NCI-H69 (cell line): ENCODE results near the gene RAPSN.

Experiments
- DNase-seq: peaks from one replicate; lab custom pipeline; 2025; lab: John Stamatoyannopoulos, UW

RAPSN gene

DNA sequence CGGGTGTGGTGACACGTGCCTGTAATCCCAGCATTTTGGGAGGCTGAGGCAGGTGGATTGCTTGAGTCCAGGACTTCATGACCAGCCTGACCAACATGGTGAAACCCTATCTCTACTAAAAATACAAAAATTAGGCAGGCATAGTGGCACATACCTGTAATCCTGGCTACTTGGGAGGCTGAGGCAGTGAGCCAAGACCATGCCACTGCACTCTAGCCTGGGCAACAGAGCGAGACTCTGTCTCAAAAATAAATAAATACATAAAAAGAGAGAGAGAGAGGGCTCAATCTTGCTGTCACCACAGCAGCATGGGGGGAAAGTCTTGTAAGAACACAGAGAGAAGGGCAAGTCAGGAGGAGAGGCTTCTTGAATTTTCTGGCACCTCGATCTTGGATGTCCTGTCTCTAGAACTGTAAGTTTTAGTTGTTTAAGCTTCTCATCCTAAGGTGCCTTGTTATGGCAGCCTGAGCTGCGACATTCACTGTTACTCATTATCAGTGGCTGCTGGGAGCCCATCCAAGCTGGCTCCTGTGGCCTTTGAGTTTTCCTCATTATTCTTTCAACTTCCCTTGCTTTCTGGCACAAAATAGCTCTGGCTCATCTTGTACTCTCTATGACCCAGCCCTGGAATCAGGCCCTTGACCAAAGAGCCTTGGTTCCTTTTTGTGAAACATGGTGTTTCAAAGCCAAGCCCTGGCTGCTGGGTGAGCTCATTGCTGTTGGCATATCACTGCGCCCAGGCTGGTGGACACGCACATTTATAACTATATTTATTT lies 14.7 kb downstream of the RAPSN start:
- DNase-seq: no peak

GRCh38 chr11:47433157-47433556 lies 15.8 kb downstream of the RAPSN start:
- no peak for DNase-seq

DNA sequence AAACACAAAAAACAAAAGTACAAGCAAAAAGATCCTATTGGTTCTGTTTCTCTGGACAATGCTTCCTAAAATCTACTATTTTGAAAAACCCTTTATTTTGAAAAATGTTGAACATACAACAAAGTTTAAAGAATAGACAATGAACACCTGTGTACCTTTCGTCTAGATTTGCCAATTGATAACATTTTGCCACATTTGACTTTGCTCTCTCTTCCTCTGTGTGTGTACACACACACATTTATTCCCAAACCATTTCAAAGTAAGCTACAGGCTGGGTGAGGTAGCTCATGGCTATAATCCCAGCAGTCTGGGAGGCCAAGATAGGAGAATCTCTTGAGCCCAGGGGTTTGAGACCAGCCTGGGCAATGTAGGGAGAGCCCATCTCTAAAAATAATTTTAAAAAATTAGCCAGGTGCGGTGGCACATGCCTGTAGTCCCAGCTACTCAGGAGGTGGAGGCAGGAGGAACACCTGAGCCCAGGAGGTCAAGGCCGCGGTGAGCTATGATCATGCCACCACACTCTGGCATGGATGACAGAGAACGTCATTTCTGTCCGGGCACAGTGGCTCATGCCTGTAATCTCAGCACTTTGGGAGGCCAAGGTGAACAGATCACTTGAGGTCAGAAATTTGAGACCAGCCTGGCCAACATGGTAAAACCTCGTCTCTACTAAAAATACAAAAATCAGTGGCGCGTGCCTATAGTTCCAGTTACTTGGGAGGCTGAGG lies 17.4 kb downstream of the RAPSN start:
- no peak for DNase-seq

DNA sequence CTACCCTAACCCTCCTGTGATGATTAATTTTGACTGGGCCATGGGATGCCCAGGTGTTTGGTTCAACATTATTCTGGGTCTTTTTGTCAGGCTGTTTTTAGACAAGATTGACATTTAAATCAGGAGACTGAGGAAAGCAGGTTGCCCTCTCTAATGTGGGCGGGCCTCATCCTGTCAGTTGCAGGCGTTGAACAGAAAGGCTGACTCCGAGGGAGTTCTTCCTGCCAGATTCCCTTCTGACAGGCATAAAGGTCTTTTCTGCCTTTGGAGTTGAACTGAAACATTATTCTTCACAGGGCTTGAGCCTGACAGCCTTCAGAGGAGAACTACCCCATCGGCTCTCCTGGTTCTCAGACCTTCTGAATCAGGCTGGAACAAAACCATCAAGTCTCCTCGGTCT lies 18.4 kb downstream of the RAPSN start:
- no peak for DNase-seq

DNA sequence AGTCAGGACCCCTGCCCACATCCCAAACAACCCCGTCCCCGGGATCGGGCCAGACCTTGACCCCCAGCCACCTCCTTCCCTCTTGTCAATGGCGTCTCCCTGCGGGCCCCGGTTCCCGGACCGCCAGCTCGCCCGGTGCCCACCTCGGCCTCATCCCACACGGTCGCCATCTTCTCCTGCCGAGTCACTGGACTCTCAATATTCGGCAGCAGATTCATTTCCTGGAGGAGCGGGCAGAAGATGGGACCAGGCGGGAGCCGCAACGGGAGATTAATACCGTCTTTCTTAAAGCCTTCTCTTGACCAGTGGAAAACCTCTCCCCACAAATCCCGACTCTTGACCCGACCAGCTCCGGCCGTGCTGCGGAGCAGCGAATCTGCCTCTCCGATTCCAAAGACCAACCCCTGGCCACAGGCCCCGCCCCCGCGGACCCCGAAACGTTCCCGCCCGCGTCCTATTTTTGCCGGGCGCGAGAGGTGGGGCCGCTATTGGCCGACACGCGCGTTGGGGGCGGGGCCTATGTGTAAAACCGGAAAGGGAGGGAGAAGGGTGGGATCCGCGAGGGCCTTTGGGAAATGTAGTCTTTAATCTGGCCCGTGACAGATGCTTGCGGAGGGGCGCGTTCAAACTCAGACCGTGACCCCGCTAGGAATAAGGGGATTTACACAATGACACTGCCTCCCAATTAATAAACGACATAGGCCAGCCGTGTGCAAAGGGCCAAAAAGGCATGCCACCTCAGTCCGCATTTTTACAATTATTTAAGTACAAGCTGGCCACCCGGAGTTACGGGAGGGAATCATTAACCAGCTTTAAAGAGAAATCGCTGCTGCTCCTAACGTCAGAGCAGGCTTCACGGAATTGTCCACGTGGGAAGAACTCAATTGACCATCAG lies 22.6 kb downstream of the RAPSN start, which contains the start of gene PSMC3:
Gene PSMC3 (minus strand): TSS at position 378 of the 895 bp plus-strand sequence. CDS start 160 bp downstream, at position 218.
- DNase-seq: peak; percentile 99

GRCh38 chr11:47425611-47426010 lies 23.3 kb downstream of the RAPSN start:
- no peak for DNase-seq

DNA sequence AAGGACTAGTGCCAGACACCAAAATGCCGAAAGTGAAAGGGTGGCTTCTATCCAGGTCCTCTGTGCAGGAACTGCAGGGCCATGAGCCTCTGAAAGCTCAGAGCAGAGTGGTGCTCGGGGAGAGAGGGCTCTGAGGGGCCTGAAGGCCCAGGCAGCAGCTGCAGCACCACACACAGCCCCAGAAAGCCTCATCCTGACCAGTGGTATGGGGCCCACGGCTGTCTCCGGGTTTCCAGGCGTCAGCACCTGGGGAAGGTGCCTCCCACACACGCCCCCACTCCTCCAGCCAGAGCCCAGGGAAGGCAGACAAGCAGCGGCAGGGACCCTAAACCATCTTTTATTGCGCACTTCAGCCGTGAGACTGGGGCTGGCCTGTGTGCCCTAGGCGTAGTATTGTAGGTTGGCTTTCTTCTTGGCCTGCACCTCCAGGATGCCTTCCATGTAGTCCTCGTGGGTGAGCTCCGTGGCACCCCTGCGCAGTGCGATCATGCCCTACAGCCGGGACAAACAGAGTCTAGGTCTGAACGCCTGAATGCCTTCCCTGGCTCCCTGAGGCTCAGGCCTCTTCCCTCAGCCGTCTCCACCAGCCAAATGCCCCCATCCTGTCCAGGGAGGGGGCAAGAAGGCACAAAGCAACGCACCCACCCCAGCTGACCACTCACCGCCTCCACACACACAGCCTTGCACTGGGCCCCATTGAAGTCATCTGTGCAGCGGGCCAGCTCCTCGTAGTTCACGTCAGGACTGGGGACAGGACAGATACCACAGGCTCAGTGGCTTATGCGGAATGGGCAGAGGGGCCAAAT lies 30.3 kb downstream of the RAPSN start:
- no peak for DNase-seq

DNA sequence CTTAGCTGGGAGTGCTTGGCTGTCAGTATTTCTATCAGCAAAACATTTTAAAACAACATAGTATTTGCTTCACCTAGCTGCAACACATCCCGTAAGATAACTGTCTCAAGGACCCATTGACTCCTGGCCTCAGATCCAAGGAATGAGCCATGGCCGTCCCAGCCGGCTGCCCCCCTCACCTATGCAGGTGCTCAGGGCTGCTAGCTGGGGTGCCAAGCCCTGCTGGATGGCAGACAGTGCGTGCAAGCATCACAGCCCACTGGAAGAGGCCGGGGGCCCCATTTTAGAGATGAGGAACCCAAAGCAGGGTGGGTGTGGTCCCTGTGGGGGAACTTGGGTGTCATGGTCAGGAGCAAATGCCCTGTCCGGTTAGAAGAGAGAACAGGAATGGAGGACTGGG lies 31.2 kb downstream of the RAPSN start:
- DNase-seq: no peak

DNA sequence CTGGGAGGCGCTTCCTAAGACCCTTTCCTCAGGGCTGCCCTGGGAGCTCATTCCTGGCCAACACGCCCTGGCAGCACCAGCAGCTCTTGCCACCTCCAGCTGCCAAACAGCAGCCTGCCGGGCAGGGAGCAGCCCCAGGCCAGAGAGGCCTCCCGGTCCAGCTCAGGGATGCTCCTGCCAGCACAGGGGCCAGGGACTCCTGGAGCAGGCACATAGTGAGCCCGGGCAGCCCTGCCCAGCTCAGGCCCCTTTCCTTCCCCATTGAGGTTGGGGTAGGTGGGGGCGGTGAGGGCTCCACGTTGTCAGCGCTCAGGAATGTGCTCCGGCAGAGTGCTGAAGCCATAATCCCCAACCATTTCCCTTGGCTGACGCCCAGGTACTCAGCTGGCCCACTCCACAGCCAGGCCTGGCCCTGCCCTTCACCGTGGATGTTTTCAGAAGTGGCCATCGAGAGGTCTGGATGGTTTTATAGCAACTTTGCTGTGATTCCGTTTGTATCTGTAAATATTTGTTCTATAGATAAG lies 32.9 kb downstream of the RAPSN start:
- no peak for DNase-seq

GRCh38 chr11:47415091-47415854 lies 33.7 kb downstream of the RAPSN start:
- no peak for DNase-seq

DNA sequence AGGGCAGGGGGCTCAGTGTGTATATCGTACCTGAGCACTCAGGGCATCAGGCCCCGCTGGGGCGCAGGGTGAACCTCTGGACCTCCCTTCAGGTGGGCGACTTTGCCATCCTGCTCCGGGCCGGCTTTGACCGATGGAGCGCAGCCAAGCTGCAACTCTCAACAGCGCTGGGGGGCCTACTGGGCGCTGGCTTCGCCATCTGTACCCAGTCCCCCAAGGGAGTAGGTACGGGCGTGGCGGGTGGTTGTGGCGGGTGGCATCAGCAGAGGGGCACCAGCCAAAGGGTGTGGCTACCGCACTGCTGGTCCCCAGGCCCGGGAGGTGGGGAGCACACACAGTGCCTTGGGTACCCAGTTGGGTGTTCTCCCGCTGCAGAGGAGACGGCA lies 34.3 kb downstream of the RAPSN start:
- no peak for DNase-seq

- DNase-seq: no peak
These were observed 34.8 kb downstream of the RAPSN start for GRCh38 chr11:47413908-47414684.

- DNase-seq: no peak
These were observed 35.6 kb downstream of the RAPSN start for GRCh38 chr11:47413351-47413750.

DNA sequence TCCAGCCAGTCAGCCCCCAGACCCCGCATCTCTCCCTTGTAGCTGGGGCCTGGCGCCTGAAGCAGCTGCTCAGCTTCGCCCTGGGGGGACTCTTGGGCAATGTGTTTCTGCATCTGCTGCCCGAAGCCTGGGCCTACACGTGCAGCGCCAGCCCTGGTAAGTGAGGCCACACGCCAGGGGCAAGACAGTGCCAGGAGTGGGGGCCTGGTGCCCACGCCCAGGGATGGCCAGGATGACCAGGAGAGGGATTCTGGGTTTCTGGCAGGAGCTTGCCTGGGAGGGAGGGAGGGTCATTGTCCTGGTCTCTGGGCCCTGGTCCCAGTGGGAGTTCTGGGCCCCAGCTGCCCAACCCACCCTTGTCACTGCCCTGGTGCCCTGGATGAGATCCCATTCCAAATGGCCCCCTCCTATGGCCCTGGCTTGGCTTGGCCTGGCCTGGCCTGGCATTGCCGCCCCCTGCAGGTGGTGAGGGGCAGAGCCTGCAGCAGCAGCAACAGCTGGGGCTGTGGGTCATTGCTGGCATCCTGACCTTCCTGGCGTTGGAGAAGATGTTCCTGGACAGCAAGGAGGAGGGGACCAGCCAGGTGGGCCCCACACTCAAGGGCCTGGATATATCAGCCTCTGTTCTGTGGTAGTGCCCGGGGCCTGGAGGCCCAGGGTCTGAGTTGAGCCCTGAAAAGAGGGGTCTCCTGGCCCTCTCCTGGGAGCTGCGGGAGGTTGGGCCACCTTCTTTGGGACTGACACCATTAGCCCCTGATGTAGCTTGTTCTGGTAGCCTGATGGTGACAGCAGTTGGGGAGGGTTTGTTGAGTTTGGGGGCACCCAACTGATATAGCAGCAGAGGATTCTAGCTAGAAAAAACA lies 36.8 kb downstream of the RAPSN start:
- DNase-seq: peak; percentile 64

- DNase-seq: peak; percentile 39
These were observed 38.3 kb downstream of the RAPSN start for GRCh38 chr11:47410370-47411264.

- peak; percentile 89 for DNase-seq
These were observed 39.2 kb downstream of the RAPSN start for GRCh38 chr11:47409440-47410369.
